MM.1S (cell line): ENCODE measurements around the gene ROCK1.

Source experiments
- DNase-seq: peaks from one replicate; pipeline ENCODE4 v3.0.0-alpha.2; 2015
- H2AFZ ChIP-seq: fragments of 300-600 bp; sonication (generic); 2 replicates; pipeline ENCODE4 v1.6.0; 2016; ENCODE audit warnings: antibody characterized with exemption, low read length
- H3F3A ChIP-seq: fragments of 300-600 bp; sonication (generic); 2 replicates; pipeline ENCODE4 v1.6.1; 2016; ENCODE audit warnings: mild to moderate bottlenecking, antibody characterized with exemption, low read length, moderate library complexity, mixed read lengths; ENCODE audit not compliant: insufficient read depth
- H3K27ac ChIP-seq: fragments of 300-600 bp; sonication (generic); 2 replicates; pipeline ENCODE4 v1.5.1; 2016; ENCODE audit warnings: mild to moderate bottlenecking, low read length
- H3K27me3 ChIP-seq: fragments of 300-600 bp; sonication (generic); replicated peaks from 2 replicates; pipeline ENCODE4 v1.6.0; 2016; ENCODE audit warnings: low read length; ENCODE audit not compliant: insufficient read depth
- H3K36me3 ChIP-seq: fragments of 300-600 bp; sonication (generic); replicated peaks from 2 replicates; pipeline ENCODE4 v1.6.1; 2016; ENCODE audit warnings: mild to moderate bottlenecking, low read length, mixed read lengths; ENCODE audit not compliant: insufficient read depth
- H3K4me1 ChIP-seq: fragments of 300-600 bp; sonication (generic); 2 replicates; pipeline ENCODE4 v1.6.1; 2016; ENCODE audit warnings: low read length, mixed read lengths
- H3K4me2 ChIP-seq: fragments of 300-600 bp; sonication (generic); 2 replicates; pipeline ENCODE4 v1.6.0; 2016; ENCODE audit warnings: low read depth, low read length
- H3K4me3 ChIP-seq: fragments of 300-600 bp; sonication (generic); 2 replicates; pipeline ENCODE4 v1.5.1; 2016; ENCODE audit warnings: low read length, mixed read lengths
- H3K79me2 ChIP-seq: fragments of 300-600 bp; sonication (generic); 2 replicates; pipeline ENCODE4 v1.6.1; 2016; ENCODE audit warnings: mixed run types, low read length, mixed read lengths
- H3K9ac ChIP-seq: fragments of 300-600 bp; sonication (generic); 2 replicates; pipeline ENCODE4 v1.6.1; 2016; ENCODE audit warnings: low read length, mixed read lengths
- H3K9me2 ChIP-seq: fragments of 300-600 bp; sonication (generic); replicated peaks from 2 replicates; pipeline ENCODE4 v1.6.1; 2016; ENCODE audit warnings: mild to moderate bottlenecking, low read length, mixed read lengths; ENCODE audit not compliant: insufficient read depth
- H3K9me3 ChIP-seq: fragments of 300-600 bp; sonication (generic); replicated peaks from 2 replicates; pipeline ENCODE4 v1.6.1; 2016; ENCODE audit warnings: mild to moderate bottlenecking, low read length, mixed read lengths; ENCODE audit not compliant: insufficient read depth
- H4K20me1 ChIP-seq: fragments of 300-600 bp; sonication (generic); 2 replicates; pipeline ENCODE4 v1.6.1; 2016; ENCODE audit warnings: mild to moderate bottlenecking, low read length, moderate library complexity, mixed read lengths; ENCODE audit not compliant: insufficient read depth
- EZH2 ChIP-seq: fragments of 300-600 bp; sonication (generic); optimal IDR thresholded peaks from 2 replicates; pipeline ENCODE3; 2017; ENCODE audit warnings: low read depth, mild to moderate bottlenecking, antibody characterized with exemption, low read length, mixed read lengths
- EZH2phosphoT487 ChIP-seq: fragments of 300-600 bp; sonication (generic); IDR thresholded peaks from 2 replicates; pipeline ENCODE4 v1.6.1; 2018; ENCODE audit warnings: antibody characterized with exemption, low read length
- TF ChIP-seq, protein P1 (sequence below): fragments of 300-600 bp; sonication (generic); IDR thresholded peaks from 2 replicates; pipeline ENCODE4 v1.5.1; 2016; ENCODE audit warnings: antibody characterized with exemption, low read length, mixed read lengths

The ROCK1 gene

DNA sequence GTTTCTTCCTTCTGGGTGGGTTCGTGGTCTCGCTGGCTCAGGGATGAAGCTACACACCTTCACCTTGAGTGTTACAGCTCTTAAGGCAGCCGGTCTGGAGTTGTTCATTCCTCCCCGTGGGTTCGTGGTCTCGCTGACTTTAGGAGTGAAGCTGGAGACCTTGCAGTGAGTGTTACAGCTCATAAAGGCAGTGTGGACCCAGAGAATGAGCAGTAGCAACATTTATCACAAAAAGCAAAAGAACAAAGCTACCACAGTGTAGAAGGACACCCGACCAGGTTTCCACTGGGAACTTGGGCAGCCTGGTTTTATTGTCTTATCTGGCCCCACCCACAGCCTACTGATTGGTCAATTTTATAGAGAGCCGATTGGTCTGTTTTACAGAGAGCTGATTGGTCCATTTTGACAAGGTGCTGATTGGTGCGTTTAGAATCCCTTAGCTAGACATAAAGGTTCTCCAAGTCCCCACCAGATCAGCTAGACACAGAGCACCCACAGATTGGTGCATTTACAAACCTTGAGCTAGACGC, 20.1 kb upstream of the ROCK1 start:
- Histone ChIP-seq H3K4me2 (no peak overlapping the region), H3K27me3 (no peaks in the 10 kb centered on the region), H3K36me3 (no peaks in the 10 kb centered on the region), H3K9me3 (no peaks in the 10 kb centered on the region), H3K4me1 (no peaks in the 10 kb centered on the region), H3K79me2 (no peaks in the 10 kb centered on the region), H3K9me2 (no peaks in the 10 kb centered on the region), H3F3A (no peaks in the 10 kb centered on the region), H4K20me1 (no peaks in the 10 kb centered on the region), H3K9ac (no peak overlapping the region), H3K27ac (no peak overlapping the region), H2AFZ (no peak overlapping the region), H3K4me3 (no peak overlapping the region)
- no peak for DNase-seq
- TF ChIP-seq, protein P1, sequence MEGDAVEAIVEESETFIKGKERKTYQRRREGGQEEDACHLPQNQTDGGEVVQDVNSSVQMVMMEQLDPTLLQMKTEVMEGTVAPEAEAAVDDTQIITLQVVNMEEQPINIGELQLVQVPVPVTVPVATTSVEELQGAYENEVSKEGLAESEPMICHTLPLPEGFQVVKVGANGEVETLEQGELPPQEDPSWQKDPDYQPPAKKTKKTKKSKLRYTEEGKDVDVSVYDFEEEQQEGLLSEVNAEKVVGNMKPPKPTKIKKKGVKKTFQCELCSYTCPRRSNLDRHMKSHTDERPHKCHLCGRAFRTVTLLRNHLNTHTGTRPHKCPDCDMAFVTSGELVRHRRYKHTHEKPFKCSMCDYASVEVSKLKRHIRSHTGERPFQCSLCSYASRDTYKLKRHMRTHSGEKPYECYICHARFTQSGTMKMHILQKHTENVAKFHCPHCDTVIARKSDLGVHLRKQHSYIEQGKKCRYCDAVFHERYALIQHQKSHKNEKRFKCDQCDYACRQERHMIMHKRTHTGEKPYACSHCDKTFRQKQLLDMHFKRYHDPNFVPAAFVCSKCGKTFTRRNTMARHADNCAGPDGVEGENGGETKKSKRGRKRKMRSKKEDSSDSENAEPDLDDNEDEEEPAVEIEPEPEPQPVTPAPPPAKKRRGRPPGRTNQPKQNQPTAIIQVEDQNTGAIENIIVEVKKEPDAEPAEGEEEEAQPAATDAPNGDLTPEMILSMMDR: no peak
- TF ChIP-seq EZH2phosphoT487 (no peak), EZH2 (no peak)

DNA sequence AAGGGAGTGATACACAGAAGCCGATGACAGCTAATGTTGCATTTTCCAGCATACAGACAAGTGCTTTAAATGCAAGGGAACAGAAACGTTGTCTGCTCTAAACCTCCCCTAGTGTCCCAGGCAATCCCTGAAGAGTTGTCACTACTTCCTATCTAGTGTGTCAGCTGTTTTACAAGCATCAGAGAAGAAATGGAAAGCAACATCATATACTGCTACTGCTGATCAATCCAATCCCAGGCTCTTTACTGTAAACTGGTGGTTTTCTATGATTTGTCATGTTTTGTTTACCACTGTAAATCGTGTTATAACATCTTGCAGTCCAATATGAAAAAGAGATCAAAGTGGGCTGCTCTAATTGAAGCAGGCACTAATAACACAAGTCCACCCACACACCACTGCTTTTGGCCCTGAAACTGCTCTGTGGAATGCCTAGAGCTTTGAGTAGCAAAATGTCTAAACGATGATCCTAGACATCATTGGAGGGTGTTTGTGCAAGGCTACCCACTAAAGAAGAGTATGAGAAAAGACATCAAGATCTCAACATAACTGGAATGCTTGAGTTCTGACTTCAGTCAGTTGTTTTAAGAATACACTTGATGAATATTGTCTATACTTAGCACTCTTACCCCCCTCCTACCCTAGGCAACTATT, 18.1 kb upstream of the ROCK1 start:
- no peak for DNase-seq
- no peaks in the 10 kb centered on the region for H3K9me3 ChIP-seq
- H3K4me2 ChIP-seq: no peak overlapping the region

DNA sequence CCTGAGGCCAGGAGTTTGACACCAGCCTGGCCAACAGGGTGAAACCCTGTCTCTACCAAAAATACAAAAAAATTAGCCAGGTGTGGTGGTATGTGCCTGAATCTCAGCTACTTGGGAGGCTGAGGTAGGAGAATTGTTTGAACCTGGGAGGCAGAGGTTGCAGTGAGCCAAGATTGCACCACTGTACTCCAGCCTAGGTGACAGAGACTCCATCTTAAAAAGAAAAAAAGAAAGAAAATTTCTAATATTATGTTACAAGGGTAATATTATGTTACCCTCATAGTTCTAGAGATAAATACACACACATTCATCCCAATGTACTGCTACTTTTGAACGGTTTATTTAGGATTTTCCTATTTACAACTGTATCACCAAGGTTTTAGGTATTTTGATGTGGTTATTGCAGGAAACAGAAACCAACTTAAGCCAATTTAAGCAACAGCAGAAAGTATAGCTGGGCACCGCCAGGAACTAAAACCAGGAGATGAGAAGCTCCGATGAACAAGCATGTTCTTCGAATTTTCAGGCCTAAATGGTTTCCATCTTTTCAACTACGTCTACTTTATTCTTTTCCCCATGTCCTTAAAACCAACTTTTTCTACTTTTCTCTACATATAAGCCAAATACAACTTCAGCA, 11.8 kb upstream of the ROCK1 start:
- Histone ChIP-seq H3K79me2 (no peaks in the 10 kb centered on the region), H3K9me2 (no peaks in the 10 kb centered on the region), H3F3A (no peaks in the 10 kb centered on the region), H3K9ac (0 out of 2 replicates have a peak overlapping the region, but pooled peaks have one; percentile 18), H4K20me1 (no peaks in the 10 kb centered on the region), H2AFZ (peak overlapping the region; percentile 74), H3K27me3 (no peaks in the 10 kb centered on the region), H3K4me3 (peak overlapping the region; percentile 36; the same call in 1 of the 2 replicates), H3K27ac (peak overlapping the region; percentile 32; the same call in 1 of the 2 replicates), H3K4me1 (peaks cover 6% of the 10 kb centered on the region), H3K36me3 (no peaks in the 10 kb centered on the region), H3K4me2 (peak overlapping the region; percentile 40; the same call in 1 of the 2 replicates), H3K9me3 (no peaks in the 10 kb centered on the region)
- TF ChIP-seq EZH2phosphoT487 (no peak), EZH2 (no peak)
- TF ChIP-seq, protein P1: no peak
- peak; percentile 31 for DNase-seq

More for the DNA sequence above, 18.1 kb upstream of the ROCK1 start:
- no peaks in the 10 kb centered on the region for H3F3A ChIP-seq
- H3K9ac ChIP-seq: no peak overlapping the region
- H3K4me3 ChIP-seq: no peak overlapping the region
- H3K9me2 ChIP-seq: no peaks in the 10 kb centered on the region
- no peak overlapping the region for H3K27ac ChIP-seq
- no peaks in the 10 kb centered on the region for H3K79me2 ChIP-seq
- no peaks in the 10 kb centered on the region for H3K4me1 ChIP-seq
- no peaks in the 10 kb centered on the region for H4K20me1 ChIP-seq
- no peak for TF ChIP-seq EZH2phosphoT487
- no peak for TF ChIP-seq EZH2
- TF ChIP-seq, protein P1: no peak
- H3K36me3 ChIP-seq: no peaks in the 10 kb centered on the region
- no peaks in the 10 kb centered on the region for H3K27me3 ChIP-seq
- H2AFZ ChIP-seq: no peak overlapping the region
